ENCODE data around the gene ADGB. TPM values are rescaled to one million over a fixed set of nuclear protein-coding genes. Genes with fewer than 3 reads are reported as not detected.

ADGB gene
- total and polyA plus RNA-seq, 9 of the 15 experiments (the other 6 are each of a cell fraction or from before 2014, with no cell fraction given), result not detected

DNA sequence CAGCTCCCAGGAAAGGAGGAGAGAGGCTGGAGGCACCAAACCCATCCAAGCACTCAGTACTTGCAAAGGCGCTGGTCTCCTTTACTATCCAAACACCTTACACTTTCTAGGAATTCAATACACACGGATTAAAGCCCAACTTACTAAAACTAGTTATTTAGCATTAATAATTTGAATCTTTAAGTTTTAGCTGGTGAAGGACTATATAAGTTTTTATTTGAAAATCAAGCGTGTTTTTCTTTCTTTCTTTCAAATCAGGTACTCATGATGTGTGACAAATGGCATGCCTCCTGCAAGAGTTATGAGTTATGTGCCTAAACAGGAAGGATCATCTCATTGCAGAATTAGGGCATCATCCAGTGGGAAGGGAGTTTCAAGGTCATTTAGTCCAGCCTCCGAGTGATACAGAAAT lies 263.7 kb downstream of the ADGB start (continued):
- TF ChIP-seq, protein P1, sequence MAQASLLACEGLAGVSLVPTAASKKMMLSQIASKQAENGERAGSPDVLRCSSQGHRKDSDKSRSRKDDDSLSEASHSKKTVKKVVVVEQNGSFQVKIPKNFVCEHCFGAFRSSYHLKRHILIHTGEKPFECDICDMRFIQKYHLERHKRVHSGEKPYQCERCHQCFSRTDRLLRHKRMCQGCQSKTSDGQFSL (CRISPR knock-in tag; IDR thresholded peaks at IDR 0.05), result no peak
- TF ChIP-seq, protein P1 (tag; IDR thresholded peaks at IDR 0.05), result no peak
- TF ChIP-seq POLR2AphosphoS2 (IDR thresholded peaks at IDR 0.05; ENCODE audit: low read length), result peak; percentile 82; the same call in 1 of the 2 replicates
- TF ChIP-seq, protein P2, sequence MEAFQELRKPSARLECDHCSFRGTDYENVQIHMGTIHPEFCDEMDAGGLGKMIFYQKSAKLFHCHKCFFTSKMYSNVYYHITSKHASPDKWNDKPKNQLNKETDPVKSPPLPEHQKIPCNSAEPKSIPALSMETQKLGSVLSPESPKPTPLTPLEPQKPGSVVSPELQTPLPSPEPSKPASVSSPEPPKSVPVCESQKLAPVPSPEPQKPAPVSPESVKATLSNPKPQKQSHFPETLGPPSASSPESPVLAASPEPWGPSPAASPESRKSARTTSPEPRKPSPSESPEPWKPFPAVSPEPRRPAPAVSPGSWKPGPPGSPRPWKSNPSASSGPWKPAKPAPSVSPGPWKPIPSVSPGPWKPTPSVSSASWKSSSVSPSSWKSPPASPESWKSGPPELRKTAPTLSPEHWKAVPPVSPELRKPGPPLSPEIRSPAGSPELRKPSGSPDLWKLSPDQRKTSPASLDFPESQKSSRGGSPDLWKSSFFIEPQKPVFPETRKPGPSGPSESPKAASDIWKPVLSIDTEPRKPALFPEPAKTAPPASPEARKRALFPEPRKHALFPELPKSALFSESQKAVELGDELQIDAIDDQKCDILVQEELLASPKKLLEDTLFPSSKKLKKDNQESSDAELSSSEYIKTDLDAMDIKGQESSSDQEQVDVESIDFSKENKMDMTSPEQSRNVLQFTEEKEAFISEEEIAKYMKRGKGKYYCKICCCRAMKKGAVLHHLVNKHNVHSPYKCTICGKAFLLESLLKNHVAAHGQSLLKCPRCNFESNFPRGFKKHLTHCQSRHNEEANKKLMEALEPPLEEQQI (IDR thresholded peaks at IDR 0.05), result no peak
- TF ChIP-seq BCL6 (CRISPR knock-in tag; IDR thresholded peaks at IDR 0.05), result no peak
- no peak for TF ChIP-seq ZNF175 (CRISPR knock-in tag; IDR thresholded peaks at IDR 0.05; ENCODE audit: low read depth)
- TF ChIP-seq ZC3H11A (IDR thresholded peaks at IDR 0.05; ENCODE audit: low read depth, low read length), result no peak
- TF ChIP-seq ZNF561 (CRISPR knock-in tag; conservative IDR thresholded peaks at IDR 0.05), result no peak
- TF ChIP-seq NCOR1 (IDR thresholded peaks at IDR 0.05), result no peak
- no peak for TF ChIP-seq DACH1 (IDR thresholded peaks at IDR 0.05; ENCODE audit: partially characterized antibody)
- TF ChIP-seq, protein P3, sequence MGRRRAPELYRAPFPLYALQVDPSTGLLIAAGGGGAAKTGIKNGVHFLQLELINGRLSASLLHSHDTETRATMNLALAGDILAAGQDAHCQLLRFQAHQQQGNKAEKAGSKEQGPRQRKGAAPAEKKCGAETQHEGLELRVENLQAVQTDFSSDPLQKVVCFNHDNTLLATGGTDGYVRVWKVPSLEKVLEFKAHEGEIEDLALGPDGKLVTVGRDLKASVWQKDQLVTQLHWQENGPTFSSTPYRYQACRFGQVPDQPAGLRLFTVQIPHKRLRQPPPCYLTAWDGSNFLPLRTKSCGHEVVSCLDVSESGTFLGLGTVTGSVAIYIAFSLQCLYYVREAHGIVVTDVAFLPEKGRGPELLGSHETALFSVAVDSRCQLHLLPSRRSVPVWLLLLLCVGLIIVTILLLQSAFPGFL (CRISPR knock-in tag; IDR thresholded peaks at IDR 0.05), result no peak
- TF ChIP-seq ETV5 (CRISPR knock-in tag; IDR thresholded peaks at IDR 0.05; ENCODE audit: low read depth), result no peak
- no peak for TF ChIP-seq NEUROD1 (IDR thresholded peaks at IDR 0.05; ENCODE audit: borderline replicate concordance, low read depth, low read length, partially characterized antibody)
- no peak for TF ChIP-seq RFX7 (CRISPR knock-in tag; IDR thresholded peaks at IDR 0.05)
- no peak for TF ChIP-seq ZNF124 (CRISPR knock-in tag; IDR thresholded peaks at IDR 0.05)
- TF ChIP-seq FOS (IDR thresholded peaks at IDR 0.05; ENCODE audit: extremely low read depth, insufficient read length), result no peak
- no peak for TF ChIP-seq ARNT (IDR thresholded peaks at IDR 0.05)
- no peak for TF ChIP-seq ZNF311 (CRISPR knock-in tag; IDR thresholded peaks at IDR 0.05)
- TF ChIP-seq, protein P4, sequence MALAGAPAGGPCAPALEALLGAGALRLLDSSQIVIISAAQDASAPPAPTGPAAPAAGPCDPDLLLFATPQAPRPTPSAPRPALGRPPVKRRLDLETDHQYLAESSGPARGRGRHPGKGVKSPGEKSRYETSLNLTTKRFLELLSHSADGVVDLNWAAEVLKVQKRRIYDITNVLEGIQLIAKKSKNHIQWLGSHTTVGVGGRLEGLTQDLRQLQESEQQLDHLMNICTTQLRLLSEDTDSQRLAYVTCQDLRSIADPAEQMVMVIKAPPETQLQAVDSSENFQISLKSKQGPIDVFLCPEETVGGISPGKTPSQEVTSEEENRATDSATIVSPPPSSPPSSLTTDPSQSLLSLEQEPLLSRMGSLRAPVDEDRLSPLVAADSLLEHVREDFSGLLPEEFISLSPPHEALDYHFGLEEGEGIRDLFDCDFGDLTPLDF (CRISPR knock-in tag; IDR thresholded peaks at IDR 0.05), result no peak
- peak; percentile 70 for TF ChIP-seq ESRRB (CRISPR knock-in tag; IDR thresholded peaks at IDR 0.05; ENCODE audit: borderline replicate concordance)
- no peak; the same call in 1 of the 2 replicates for TF ChIP-seq GABPB2 (CRISPR knock-in tag; conservative IDR thresholded peaks at IDR 0.05)
- TF ChIP-seq HCFC1 (IDR thresholded peaks at IDR 0.05; ENCODE audit: low read depth, low read length), result no peak
- TF ChIP-seq NRF1 (conservative IDR thresholded peaks at IDR 0.05 in 1 of 2, IDR thresholded peaks at IDR 0.05 in 1 of 2), result no peak
- TF ChIP-seq POLR2H (tag; IDR thresholded peaks at IDR 0.05; ENCODE audit: low read depth), result peak; percentile 60; the same call in 1 of the 2 replicates
- no peak for TF ChIP-seq ZNF408 (CRISPR knock-in tag; IDR thresholded peaks at IDR 0.05; ENCODE audit: low read depth)
- no peak for TF ChIP-seq DNMT1 (IDR thresholded peaks at IDR 0.05)
